Left renal cortex interstitium (tissue), 4 donors: Measurements from ENCODE around the gene PHKA1. TPM values are rescaled to one million over a fixed set of nuclear protein-coding genes. Genes with fewer than 3 reads are reported as not detected.
"Not testable (repeated sequence)": the region's sequence is repeated elsewhere in the genome, so short reads cannot be mapped to it uniquely, and the experiment has no call there.

Source experiments
- DNase-seq, 4 donors: peaks; one replicate each; pipeline ENCODE4 v3.0.0-alpha.2; 2013; ENCODE audit warnings: low read depth in 4 of 4, low spot score in 2 of 4, missing footprints in 1 of 4
- polyA plus RNA-seq, 4 donors: library from polyadenylated mRNA; unstranded; fragments of 120-200 nt; gene quantifications; one replicate each; pipeline ENCODE4 v1.2.1, GENCODE V29; 2013; ENCODE audit not compliant: insufficient read length in 4 of 4

Gene PHKA1
- polyA plus RNA-seq, 4 donors = 4.8 to 6.0 (median 5.5) TPM

DNA sequence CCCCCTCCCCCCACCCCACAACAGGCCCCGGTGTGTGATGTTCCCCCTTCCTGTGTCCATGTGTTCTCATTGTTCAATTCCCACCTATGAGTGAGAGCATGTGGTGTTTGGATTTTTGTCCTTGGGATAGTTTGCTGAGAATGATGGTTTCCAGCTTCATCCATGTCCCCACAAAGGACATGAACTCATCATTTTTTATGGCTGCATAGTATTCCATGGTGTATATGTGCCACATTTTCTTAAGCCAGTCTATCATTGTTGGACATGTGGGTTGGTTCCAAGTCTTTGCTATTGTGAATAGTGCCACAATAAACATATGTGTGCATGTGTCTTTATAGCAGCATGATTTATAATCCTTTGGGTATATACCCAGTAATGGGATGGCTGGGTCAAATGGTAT is 40.2 kb downstream of the PHKA1 start:
- DNase-seq = not testable (repeated sequence)

DNA sequence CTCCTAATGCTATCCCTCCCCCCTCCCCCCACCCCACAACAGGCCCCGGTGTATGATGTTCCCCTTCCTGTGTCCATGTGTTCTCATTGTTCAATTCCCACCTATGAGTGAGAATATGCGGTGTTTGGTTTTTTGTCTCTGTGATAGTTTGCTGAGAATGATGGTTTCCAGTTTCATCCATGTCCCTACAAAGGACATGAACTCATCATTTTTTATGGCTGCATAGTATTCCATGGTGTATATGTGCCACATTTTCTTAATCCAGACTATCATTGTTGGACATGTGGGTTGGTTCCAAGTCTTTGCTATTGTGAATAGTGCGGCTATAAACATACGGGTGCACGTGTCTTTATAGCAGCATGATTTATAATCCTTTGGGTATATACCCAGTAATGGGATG is 44.6 kb downstream of the PHKA1 start:
- not testable (repeated sequence) for DNase-seq

DNA sequence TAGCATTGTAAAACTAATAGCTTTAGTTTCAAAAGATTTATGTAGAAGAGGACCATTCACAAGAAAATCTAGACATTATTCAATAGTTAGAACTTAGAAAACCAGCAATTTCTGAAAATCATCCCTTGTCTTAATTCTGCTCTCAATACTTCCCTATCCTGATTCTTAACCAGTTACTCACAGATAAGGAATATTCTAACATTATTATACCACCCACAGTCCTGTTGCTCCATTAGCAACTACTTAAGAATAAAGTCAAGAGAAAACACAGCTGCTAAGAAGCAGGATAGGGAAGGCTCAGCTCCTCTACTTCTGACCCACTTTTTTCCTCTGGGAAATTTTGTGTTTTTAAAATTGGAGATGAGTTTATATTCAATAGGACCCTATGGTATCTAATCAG is 47.7 kb downstream of the PHKA1 start:
- DNase-seq = no peak

DNA sequence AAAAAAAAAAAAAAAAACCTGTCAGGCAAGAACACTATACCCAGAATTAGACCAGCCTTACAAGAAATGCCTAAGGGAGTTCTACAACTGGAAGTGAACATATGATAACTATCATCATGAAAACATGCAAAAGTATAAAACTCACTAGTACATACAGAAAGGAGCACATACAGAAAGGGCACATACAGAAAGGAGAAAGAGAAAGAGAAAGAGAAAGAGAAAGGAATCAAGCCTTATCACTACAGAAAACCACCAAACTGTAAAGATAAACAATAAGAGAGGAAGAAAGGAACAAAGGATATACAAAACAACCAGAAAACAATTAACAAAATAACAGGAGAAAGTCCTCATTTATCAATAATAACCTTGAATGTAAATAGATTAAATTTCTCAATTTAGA is 50.4 kb downstream of the PHKA1 start:
- DNase-seq = no peak

DNA sequence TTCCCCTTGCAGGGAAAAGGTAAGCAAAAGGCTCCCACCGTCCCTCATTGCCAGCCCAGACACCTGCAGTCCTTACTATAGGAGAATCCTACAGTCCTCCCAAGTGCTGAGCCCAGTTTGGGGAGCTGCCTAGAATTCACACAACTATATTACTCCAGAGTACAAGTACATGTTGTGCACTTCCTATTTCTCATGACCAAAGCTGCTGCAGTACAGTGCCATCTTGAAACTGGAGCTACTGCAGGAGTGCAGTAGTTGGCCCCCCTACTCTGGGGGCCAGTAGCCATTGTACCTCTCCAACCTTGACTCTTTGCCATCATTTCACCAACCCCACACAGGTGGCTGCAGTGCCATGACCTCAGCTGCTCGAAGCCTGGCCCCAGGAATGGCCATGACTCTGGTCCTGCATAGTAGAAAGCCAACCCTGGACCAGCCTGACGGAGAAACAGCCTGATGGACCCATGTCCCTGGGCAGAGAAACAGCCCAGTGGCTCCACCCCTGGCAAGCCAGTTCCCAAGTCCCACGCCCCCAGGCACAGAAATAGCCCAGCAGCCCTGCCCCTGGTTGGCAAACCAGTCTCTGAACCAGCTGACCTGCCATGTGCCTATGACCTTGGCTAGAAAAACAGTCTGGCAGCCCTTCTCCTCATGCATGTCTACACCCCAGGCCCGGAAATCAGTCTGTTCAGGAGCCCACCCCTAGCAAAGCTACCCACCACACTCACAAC is 51.9 kb downstream of the PHKA1 start:
- DNase-seq = no peak

DNA sequence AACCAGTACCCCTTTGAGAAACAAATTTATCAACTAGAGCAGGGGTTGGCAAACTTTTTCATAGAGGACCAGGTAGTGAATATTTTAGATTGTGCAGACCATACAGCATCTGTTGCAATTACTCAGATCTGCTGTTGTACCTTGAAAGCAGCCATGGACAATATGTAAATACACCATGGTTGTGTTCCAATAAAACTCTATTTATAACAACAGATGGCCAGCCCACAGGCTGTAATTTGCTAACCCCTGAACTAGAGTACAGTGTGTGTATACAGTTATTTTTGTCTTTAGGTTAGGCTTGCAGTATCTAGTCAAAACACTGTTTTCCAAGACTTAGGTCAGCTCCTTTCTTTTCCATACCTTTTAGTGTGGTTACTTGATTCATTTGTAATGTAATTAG is 54.4 kb downstream of the PHKA1 start:
- no peak for DNase-seq

DNA sequence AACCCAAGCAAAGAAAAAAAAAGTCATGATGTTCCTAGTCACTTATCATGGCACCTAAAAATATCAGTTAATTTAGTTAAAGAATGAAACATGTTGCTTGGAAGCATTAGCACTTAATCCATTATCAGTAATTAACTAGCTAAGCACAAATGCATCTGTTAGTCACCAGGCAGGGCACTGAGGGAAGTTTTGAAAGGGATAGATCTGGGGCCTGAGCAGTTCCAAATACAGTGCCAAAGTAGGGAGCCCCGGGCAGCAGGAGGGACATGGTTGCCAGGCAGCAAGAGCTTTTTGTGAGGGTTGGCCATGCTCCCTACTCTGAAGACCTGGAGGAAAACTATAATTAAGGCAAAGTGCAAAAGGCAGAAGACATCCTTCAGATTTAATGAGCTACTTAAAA is 62.0 kb downstream of the PHKA1 start:
- no peak for DNase-seq

DNA sequence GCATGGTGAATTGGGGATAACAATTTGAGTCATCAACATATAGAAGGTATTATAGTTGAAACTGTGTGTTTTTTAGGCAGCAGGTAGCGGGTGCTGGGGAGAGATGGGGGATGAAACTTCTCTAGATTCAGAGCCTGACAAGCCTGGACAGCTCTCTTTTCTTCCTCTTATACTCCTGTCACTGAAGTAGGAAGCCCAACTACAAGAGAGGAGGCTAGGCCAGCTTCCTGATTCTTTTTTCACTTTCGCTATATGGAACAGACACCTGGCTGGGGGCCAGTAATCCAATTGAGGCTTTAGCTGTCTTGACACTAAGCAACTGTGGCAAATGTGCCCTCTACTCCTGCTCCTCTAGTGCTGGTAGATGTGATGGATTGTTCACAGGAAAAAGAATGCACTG is 69.2 kb downstream of the PHKA1 start:
- DNase-seq = no peak

DNA sequence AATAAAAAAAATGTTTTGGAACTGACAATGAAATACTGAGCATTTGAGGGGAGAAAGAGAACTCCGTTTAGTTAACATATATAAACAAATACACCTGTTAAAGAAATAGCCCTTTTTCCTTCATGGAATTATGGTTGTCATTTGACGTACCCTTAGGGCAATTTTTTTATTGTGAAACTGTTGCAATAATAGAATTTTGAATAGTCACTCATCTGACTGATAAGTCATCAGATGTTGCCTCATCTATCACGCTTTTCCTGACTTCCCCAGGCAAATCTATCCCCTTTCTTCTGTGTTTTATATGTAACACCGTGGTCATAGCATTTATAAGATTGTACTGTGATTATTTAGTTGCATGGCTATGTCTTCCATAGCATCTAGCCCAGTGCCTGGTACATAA is 72.5 kb downstream of the PHKA1 start:
- no peak for DNase-seq

DNA sequence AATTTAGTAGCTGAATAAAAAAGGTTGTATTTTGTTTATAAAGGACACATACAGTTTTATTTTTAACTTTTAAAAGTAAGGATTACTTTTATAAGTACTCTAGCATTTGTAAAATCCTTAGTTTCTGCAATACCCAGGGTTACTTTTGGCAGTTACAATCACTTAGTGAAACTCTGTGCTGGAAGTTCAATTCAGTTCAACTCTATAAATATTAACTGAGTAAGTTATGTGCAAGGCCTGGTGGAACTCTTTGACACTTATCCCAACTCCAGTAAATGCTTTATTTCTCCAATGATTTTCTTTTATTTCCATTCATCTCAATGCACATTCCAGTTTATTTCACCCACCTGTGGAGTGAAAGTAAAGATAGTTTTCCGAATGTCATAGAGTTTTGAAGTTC is 78.2 kb downstream of the PHKA1 start:
- DNase-seq = no peak

DNA sequence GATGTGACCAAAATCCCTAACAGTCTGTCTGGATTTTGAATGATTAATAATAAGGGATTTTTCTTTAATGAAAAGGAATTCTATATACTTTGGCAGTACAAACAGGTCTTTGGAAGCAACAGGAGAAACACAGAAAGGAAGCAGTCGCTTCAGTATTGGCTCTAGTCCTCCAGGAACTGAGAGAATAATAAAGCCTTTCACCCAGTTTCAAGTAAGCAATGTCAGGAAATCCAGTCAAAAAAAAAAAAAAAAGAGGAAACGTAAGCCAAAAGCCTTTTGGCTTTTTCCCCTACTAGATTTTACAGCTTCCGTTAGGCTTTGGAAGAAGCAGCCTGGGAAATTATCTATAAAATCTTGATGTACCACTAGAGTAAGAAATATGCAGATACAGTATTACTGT is 79.8 kb downstream of the PHKA1 start:
- no peak for DNase-seq

DNA sequence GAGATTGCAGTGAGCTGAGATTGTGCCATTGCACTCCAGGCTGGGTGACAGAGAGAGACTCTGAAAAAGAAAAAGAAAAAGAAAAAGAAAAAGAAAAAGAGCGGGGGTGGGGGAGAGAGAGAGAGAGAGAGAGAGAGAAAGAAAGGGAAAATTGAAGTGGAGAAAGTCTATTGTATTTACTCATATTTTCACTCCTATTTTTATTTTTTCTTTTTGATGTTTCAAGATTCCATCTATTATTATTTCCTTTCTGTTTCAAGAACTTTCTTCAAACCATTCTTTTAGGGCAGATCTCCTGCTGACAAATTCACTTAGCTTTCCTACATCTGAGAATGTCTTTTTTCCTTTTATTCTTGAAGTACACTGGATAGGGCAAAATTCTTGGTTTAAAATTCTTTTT is 83.9 kb downstream of the PHKA1 start:
- no peak for DNase-seq

DNA sequence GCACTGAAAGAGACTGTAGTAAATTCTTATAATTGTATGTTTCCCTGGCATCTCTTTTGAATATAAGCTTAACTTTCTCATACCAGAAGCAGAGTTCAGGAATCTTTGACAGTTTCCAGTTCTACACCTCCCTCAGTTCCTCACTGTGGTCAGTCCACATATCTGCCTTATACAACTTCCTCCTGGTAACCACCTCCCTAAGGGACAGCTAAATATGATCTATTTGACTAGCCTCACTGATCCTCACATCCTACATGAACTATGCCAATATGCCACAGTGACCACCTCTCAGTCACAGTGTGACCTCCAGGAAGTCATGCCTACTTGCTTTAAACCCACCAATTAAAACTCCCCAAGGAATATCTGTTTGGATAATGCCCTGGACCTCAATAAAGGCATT is 89.9 kb downstream of the PHKA1 start:
- no peak for DNase-seq

DNA sequence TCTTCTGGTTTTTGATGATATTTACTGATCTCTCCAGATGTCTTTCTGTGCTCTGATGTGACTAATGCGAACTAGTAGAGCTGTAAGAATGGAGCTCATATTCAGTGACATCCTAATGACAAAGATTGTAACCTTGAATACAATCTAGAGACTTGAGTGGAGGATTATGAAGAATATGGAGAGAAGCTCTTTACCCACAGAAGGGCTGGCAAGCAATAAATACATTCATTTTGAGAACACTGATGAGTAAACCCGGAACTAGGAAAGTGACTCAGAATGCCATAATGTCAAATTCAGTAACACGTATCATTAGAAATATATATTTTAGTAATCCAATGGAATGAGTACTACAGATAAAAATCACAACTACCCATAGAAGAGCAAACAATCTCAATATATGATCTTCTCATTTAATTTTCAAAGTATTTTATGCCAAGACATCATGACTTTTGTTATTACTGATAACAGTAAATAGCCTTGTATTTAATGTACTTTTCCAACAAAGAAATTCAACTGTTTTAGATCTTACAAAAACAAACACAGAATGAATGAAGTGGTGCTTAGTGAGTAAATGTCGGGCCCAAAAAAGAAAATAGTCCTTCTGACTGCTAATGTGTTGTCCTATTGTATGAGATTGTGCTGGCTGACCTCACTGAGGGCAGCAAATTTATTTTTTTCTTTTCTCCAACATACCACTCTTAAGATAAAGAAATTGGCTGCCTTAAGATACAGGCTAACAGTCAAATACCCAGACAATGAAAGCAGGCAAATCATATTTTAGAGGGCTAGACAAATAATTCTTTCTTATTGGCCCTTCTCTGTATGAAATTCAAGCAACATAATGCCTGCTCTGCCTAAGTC is 92.3 kb downstream of the PHKA1 start:
- DNase-seq = no peak

DNA sequence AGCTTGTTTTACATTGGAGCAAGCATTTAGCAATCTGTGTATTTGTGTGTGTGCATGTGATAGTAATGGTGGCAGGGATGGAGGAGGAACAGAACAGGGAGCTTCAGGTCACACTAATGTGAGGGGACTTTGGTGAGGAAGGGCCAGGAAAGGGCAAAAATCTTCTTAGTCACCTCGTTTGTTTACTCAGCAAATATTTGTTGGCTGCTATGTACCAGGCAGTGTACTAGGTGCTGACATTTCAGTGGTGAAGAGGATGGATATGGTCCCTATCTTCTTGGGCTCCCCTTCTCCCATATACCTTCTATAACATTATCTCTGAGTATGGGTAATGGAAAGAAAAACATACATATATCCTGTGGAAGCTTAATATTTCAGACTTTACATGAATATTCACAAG is 92.9 kb downstream of the PHKA1 start:
- no peak for DNase-seq

DNA sequence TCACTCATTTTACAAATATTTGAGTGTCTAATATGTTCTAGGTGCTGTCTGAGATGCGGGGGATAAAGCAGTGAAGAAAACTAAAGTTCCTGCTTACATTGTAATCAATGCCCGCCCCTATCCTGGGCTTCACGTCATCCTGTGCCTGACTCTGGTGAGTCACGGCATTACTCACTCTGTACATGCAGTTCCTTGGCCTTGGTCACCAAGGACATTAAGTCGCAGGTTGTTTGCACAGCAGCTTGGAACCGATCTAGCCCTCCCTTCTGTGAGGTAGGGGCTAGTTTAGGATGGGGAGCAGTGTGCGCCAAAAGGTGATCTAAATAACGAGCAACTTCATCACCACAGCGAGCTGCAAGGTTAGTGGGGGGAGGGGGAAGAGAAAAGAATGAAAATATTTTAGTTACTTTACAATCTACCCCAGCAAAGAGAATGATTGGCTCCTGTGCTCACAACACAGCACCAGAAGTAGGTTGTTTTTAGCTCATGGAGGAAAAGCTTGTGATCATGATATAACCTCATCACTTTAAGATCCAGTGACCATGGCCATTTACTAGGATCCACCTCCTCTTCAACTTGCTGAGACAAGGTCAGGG is 93.5 kb downstream of the PHKA1 start:
- DNase-seq = no peak

DNA sequence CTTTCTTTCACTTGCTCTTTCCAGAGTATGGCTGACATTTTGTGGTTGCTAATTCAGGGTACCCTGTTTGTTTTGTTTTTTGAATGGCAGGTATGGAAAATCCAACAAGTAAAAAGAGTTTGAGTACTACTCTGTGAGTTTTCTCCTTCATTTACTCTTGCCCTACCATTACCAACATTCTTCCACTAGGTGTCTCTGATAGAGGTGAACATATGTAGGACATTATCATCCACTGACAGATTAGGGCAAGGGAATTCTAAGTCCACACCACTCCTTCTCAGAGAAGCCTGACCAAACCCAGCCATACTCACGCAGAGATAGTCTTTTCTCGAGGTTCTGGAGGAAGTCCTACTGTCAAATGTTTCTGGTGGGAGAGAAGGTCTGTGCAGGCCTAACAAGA is 104.8 kb downstream of the PHKA1 start:
- DNase-seq = no peak

DNA sequence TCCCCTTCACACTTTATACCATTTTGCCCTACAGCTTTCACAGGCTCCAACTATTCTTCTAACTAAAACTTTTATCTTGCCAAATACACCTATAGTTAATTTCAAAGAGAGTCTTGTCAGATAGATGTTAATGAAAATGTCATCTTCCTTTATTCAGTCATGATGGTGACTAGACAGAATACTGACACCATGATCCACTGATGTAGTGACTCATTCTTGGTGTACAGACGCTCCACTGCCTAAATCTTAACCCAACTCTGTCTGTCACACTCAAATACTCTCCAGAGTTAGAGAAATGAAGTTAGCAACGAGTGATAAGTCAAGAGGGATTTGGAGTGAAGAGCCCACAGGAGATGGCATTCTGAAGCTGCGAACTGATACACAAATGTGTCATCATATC is 109.4 kb downstream of the PHKA1 start:
- no peak for DNase-seq

DNA sequence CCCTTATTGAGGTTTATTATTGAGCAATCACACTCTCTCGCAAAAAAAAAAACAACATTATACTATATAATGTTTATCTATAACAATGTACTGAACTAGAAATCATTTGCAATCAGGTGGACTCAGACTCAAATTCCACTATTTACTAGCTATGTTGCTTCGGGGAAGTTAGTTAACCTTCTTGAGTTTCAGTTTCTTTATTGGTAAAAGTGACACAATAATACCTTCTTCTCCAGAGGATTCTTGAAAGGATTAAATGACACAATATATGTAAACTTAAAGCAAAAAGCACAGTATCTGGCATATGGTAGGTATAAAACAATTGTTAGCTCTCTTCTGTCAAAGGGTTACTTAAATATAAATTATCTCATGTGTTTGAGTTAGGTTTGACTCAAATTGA is 110.0 kb downstream of the PHKA1 start:
- DNase-seq = no peak

DNA sequence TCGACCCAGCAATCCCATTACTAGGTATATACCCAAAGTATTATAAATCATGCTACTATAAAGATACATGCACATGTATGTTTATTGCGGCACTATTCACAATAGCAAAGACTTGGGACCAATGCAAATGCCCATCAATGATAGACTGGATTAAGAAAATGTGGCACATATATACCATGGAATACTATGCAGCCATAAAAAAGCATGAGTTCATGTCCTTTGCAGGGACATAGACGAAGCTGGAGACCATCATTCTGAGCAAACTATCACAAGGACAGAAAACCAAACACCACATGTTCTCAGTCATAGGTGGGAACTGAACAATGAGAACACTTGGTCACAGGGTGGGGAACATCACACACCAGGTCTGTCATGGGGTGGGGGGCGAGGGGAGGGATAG is 123.1 kb downstream of the PHKA1 start:
- DNase-seq = not testable (repeated sequence)

DNA sequence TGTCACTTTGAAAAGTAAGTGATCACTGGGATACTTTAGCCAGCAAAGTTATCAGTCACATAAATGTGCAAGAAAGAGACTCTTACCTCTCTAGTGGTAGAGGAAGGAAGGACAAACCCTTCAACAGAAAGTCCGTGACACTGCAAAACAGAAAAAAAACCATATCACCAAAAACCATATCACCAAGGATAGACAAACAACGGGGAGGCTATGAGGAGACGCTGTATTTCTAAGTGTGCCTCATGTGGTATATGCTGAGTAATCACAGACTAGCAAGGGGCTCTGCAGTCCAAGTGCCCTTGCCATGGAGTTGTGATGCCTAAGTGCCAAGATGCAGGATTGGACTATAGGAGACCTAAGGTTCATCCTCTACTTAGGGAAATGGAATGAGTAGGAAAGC is 129.9 kb downstream of the PHKA1 start:
- DNase-seq = no peak
